Tibial nerve (tissue), 4 donors: ENCODE measurements around the gene CNMD.
"Not testable (repeated sequence)": the region's sequence is repeated elsewhere in the genome, so short reads cannot be mapped to it uniquely, and the experiment has no call there.

Source experiments
- EP300 ChIP-seq, 2 donors: sonication (generic); formaldehyde crosslinking; IDR thresholded peaks; one replicate each; pipeline ENCODE4 v1.6.1; 2017; ENCODE audit warnings: antibody characterized with exemption in 2 of 2, mild to moderate bottlenecking in 1 of 2
- POLR2A ChIP-seq, 2 donors: fragments of 450-650 bp; IDR thresholded peaks; one replicate each; pipeline ENCODE4 v1.6.1; 2017; ENCODE audit warnings: antibody characterized with exemption in 2 of 2, mild to moderate bottlenecking in 2 of 2, moderate library complexity in 2 of 2
- TF ChIP-seq, protein P1 (sequence below), 5 experiments: fragments of 200-600 bp in 3 of 5; fragments of 450-650 bp in 2 of 5; sonication (generic) in 3 of 5; IDR thresholded peaks; one replicate each; pipeline ENCODE4 v1.5.1; 2016 to 2019; ENCODE audit warnings: antibody characterized with exemption in 5 of 5, mild to moderate bottlenecking in 3 of 5, moderate library complexity in 2 of 5

DNA sequence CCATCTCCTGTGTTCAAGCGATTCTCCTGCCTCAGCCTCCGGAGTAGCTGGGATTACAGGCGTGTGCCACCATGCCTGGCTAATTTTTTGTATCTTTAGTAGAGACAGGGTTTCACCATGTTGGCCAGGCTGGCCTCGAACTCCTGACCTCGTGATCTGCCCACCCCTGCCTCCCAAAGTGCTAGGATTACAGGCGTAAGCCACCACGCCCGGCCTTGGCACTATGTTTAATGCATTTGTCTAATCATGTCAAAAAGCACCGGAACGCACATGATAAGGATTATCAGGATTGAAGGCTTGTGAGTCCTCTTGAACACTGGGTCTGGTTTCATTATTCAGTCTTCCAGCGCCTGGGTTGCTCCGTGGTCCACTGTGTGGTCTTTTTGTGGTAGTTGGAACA is 31.4 kb downstream of the CNMD start:
- TF ChIP-seq, protein P1, sequence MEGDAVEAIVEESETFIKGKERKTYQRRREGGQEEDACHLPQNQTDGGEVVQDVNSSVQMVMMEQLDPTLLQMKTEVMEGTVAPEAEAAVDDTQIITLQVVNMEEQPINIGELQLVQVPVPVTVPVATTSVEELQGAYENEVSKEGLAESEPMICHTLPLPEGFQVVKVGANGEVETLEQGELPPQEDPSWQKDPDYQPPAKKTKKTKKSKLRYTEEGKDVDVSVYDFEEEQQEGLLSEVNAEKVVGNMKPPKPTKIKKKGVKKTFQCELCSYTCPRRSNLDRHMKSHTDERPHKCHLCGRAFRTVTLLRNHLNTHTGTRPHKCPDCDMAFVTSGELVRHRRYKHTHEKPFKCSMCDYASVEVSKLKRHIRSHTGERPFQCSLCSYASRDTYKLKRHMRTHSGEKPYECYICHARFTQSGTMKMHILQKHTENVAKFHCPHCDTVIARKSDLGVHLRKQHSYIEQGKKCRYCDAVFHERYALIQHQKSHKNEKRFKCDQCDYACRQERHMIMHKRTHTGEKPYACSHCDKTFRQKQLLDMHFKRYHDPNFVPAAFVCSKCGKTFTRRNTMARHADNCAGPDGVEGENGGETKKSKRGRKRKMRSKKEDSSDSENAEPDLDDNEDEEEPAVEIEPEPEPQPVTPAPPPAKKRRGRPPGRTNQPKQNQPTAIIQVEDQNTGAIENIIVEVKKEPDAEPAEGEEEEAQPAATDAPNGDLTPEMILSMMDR (IDR thresholded peaks at IDR 0.05): not testable (repeated sequence)
- not testable (repeated sequence) for TF ChIP-seq POLR2A, EP300 (IDR thresholded peaks at IDR 0.05)
